HG03196 (cell line): ENCODE data around the gene KANSL1.
"Not testable (repeated sequence)": the region's sequence is repeated elsewhere in the genome, so short reads cannot be mapped to it uniquely, and the experiment has no call there.

Experiments used
- ATAC-seq: cut with Tn5 transposase; IDR thresholded peaks from one replicate; pipeline ENCODE4 v1.9.1; 2021; ENCODE audit not compliant: unreplicated experiment

The KANSL1 gene

DNA sequence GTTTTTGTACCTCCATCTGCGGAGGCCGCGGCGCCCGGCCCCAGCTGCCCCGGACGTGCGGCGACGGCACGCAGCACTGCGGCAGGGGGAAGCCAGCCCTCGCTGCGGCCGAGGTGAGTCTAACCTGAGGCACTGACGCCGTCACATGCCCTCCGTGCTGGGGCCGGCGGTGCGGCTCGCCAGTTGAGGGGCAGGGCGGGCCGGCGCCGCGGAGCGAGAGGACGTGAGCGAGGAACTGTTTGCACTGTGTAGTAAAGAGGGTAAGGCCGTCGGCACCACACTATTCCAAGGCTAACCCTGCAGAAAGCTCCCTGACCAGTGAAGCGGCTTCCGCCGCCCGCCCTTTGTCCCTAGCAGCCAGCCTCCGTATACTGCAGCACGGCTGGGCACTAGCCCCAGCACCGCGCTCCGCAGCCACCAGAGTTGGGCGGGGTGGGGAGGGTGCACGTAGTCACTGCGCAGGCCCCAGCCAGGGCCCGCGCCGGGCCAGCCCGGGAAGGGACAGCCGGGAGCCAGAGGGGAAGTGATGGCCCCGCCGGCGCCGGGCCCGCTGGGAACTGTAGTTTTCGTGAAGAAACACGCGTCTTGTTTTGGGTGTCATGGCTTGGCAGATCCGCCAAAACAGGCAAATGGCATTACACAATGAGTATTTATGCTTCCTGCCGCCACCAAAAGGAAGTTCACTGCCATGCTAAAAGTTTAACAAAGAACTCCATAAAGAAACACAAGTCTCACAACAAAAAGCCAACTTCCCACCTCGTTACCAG lies 580 bp upstream of the KANSL1 start:
- peak; percentile 55 for ATAC-seq

DNA sequence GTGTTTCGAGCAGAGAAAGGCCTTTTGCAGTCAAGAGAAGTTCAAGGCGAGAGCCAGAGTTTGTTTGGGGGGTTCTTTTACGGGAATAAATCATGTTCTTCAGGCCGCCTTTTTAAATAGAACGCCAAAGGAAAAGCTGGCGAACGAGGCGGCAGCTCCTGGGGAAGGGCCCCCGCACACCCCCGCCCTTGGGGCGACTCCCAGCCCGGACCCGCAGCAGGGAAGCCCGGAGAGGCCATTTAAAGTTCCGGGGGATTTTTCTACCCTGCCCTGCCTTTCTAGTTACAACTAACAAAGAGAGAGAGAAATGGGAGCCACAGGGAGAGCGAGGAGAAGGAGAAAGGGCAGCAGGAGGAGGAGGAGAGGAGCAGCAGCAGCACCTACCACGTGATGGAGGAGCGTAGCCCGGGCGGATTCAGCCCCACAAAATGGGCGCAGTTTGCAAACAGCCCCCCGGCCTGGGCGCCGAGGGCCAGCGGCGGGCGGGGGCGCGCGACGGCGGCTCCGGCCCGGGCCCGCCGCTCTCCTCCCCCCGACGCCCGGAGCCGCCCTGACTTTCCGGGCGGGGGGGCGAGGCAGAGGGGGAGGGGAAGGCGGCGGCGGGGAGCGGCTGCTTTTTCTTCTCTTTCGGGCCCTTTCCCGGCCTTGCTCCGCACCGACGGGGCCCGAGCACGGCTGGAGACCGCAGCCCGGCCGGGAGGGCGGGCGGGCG lies 634 bp downstream of the KANSL1 start:
- ATAC-seq: peak; percentile 32

DNA sequence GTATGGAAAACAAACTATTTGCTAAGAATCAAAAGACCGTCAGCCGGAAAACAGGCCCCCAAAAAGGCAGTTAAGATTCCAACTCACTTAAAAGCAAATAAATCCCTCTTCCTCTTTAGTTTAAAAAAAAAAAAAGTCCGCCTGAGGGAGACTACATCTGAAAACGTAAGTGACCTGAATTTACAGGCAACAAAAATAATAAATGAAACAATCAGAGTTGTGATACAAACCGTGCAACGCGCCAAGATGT lies 1.1 kb downstream of the KANSL1 start:
- no peak for ATAC-seq

DNA sequence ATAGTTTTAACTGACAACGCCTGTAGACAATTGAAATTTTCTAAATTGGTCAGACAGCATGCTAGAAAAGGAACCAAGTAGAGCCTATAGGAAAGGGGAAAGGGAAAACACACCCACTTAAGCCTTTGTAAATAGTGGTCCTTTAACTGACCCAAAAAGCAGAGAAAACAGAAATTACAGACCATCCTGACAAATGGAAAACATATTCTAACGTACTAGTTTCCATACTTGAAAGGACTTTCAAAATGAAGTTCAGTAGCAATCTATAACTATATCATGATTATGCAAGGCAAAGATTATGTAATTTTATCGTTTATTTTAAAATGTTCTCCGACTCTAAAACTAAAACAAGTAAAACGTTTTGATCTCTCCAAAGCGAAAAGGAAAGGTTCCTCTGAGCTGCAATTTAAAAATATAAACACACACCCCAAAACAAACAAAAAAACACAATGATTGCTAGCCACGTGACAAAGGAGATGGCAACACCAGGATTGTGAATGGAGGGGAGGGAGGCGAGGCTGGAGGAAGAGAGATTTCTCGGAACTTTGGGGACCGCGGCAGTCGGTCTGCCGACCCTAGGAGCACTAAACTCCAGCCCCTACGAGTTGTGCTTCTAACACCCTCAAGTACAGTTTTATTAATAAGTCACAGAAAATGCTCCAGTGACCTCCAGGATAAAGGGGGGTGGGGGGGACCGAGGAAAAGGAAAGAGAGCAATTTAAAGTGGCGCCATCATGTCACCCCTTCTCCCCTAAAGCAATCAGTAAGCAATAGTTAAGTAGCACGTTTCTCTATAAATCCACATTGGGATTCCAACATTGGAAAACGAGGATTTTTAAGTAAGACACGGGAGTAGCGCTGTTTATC lies 1.7 kb downstream of the KANSL1 start:
- ATAC-seq: no peak

DNA sequence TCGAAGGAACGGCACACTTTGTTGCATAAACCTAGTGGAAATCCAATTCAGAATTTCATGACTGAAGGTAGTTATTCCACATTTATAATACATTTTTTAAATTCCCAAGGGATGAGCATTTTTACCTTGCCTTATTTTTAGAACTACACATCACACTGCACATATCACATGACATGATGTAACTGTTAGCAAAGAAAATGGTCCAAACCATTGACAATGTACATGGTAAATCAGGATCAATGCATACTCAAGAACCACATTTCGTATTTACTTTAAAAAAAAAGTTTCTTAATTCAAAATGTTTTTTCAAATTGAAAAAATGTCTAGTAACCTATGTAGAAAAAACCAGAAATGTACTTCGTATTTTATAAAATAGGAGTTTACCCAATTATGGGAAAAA lies 2.5 kb downstream of the KANSL1 start:
- no peak for ATAC-seq

DNA sequence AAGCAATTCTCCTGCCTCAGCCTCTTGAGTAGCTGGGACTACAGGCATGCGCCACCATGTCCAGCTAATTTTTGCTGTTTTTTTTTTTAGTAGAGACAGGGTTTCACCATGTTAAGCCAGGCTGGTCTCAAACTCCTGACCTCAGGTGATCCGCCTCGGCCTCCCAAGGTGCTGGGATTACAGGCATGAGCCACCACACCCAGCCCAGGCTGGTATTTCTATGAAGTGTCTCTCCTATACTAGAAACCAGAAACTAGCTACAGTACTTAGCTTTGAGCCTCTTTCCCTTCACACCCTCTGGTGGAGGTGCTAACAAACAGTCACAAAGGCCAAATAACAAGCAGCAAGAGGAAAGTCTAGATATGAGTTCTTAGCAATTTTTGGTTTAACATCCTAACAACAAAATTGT lies 6.4 kb downstream of the KANSL1 start:
- ATAC-seq: not testable (repeated sequence)

DNA sequence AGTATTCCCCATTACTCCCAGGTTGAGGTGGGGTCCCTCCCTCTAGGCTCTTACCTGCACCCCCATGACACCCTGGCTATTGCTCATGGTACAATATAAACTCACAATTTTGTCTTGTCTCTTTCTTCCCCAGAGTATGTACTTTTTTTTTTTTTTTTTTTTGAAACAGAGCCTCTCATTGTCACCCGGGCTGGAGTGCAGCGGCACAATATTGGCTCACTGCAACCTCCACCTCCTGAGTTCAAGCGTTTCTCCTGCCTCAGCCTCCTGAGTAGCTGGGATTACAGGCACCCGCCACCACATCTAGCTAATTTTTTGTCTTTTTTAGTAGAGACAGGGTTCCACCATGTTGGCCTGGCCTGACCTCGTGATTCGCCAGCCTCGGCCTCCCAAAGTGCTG lies 8.5 kb downstream of the KANSL1 start:
- no peak for ATAC-seq

DNA sequence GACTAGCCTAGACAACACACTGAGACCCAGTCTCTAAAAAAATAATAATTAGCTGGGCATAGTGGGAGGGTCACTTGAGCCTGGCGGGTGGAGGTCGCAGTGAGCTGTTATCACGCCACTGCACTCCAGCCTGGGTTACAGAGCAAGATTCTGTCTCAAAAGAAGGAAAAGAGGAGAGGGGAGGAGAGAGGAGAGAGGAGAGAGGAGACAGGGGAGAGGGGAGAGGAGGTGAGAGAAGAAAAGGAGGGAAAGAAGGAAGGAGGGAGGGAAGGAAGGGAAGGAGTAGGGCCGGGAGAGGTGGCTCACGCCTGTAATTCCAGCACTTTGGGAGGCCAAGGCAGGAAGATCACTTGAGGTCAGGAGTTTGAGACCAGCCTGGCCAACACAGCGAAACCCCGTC lies 9.8 kb downstream of the KANSL1 start:
- ATAC-seq: not testable (repeated sequence)

DNA sequence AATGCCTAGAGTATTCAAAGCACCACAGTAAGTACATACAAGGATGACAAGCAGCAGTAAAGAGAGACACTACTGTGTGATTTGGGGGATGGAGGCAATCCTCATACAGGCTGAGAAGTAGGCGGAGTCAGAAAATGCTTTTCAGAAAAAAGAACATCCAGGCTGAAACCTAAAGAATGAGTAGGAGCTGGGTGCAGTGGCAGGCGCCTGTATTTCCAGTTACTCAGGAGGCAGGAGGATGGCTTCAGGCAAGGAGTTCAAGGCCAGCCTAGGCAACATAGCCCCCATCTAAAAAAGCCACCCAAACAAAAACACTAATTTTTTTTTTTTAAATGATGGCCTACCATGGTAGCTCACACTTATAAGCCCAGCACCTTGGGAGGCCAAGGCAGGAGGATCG lies 10.3 kb downstream of the KANSL1 start:
- ATAC-seq: no peak

DNA sequence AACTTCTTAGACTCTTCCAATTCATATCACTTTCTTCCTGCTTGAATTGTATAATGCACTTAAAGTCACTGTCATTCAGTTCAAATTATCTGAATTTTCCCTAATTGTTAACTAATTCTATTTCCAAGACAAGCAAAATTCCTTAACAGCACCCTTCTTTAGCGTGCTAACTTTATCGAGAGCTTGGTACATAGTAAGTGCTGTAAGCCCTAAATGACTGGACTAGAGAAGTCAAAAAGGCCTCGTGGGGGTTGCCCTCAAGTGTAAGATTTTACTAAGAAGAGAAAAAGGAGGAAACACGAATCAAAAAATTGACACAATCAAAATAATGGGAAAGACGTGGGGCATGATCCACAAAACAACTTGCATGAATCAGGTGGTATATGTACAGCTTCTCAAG lies 11.3 kb downstream of the KANSL1 start:
- no peak for ATAC-seq

DNA sequence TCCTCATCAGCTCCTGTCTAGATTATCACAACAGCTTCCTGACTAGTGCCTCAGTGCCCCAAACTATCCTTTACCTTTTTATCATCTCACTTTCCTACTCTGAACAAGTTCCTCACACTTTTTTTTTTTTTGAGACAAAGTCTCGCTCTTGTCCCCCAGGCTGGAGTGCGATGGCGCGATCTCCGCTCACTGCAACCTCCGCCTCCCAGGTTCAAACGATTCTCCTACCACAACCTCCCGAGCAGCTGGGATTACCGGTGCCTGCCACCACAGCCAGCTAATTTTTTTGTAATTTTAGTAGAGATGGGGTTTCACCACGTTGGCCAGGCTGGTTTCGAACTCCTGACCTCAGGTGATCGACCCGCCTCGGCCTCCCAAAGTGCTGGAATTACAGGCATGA lies 11.9 kb downstream of the KANSL1 start:
- ATAC-seq: not testable (repeated sequence)

DNA sequence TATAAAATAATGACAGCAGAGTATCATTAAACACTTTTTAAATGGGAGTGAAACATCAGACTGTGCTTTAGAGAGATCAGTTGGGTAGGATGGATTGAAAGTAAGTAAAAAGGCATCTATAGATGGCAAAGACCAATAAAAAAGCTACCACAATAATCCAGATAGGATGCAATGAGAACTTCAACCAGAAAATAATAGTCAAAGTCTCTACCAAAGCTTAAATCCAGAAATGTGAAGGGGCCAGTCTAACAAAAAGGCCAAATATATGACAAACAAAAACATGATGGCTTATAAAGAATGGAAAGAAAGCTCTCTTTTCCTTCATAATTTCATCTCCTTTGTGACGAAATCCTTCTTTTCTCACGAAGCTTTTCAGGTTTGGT lies 12.3 kb downstream of the KANSL1 start:
- no peak for ATAC-seq

DNA sequence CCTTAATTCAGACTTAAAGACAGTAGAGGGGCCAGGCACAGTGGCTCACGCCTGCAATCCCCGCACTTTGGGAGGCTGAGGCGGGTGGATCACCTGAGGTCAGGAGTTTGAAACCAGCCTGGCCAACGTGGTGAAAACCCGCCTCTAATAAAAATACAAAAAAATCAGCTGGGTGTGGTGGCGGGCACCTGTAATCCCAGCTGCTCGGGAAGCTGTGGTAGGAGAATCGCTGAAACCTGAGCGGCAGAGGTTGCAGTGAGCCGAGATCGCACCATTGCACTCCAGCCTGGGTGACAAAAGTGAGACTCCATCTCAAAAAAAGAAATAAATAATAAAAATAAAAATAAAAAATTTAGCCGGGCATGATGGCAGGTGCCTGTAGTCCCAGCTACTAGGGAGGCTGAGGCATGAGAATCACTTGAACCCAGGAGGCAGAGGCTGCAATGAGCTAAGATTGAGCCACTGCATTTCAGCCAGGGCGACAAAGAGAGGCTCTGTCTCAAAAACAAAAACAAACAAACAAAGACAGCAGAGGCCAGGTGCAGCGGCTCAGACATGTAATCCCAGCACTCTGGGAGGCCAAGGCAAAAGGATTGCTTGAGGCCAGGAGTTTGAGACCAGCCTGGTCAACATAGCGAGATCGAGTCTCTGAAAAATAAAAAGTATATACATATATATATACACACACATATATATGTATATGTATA lies 12.9 kb downstream of the KANSL1 start:
- ATAC-seq: not testable (repeated sequence)

DNA sequence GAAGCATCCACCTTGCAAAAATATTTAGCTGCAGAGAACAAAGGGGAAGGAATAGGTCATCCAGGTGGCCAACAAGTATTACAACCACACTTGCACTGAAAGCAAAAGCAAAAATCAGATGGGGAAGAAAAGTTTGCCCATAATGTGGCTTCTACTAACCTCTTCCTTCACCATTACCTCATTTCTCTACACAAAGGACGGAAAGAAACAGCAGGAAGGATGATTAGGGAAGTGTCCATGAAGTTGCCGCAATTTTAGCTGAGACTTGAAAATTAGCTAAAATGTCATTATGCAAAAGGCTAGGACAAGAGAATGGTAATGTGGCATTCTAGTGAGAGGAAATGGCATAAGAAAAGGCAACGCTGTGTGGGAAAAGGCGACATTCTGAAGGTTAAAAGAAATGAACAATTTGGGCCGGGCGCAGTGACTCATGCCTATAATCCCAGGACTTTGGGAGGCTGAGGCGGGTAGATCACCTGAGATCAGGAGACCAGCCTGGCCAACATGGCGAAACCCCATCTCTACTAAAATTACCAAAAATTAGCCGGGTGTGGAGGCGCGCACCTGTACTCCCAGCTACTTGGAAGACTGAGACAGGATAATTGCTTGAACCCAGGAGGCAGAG lies 13.7 kb downstream of the KANSL1 start:
- ATAC-seq: no peak

DNA sequence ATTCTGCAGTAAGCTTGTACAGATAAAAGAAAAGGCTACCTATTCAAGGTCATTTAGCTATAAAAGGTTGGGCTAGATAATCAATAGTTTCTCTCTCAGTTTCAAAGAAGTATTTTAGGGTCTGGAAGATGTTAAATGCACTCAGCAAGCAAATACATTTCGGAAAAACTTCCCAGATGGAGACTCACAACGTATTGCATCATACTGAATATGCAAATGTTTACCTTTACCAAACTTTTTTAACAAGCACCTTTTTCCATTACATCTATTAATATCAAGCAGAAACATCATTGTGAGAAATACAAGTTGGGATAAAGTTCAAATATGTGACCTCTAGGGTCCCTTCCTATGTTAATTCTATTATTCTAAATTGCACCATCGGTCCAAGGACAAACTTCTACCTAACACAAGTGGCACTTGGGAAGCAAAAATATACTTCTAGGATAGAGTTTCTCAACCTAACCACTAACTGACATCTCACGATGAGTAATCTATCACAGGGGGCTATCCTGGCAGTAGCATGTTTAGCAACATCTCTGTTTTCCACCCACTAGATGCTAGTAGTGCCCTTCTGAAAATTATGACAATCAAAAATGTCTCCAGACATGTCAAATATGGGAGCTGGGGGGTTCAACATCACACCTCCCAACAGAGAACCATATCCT lies 14.5 kb downstream of the KANSL1 start:
- ATAC-seq: no peak

DNA sequence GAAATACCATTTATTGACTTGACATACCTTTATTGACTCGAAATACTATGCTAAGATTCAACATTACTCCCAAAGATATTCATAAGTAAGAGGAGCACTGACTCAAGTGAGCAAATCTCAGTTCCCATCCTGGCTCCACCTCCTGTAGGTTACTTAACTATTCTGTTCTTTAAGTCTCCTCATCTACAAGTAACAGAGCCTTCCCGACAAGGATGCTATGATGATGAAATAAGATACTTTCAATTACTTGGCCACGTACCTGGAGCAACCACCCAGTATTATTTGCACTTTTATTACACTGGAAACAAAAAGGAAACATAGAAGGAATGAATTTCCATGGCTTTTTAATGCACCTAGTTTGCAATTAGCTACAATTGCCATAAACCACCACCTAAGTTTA lies 16.3 kb downstream of the KANSL1 start:
- ATAC-seq: no peak

DNA sequence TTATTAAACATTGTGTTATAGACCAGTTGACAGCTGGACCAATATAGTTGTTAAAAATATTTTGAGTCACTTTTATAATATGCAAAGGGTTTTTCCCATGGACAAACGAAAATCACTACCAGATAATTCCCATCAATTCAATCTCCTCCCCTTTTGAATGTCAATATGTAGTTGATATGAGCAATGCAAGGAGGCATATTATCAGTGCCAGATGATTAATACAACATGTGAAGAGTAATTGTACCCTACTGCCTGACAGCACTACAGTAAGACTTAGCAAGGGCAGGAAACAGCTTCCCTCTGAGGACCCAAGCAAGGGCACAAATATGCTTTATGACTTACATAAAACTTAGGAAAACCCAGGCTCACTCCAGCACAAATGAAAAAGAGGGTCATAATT lies 17.3 kb downstream of the KANSL1 start:
- no peak for ATAC-seq

DNA sequence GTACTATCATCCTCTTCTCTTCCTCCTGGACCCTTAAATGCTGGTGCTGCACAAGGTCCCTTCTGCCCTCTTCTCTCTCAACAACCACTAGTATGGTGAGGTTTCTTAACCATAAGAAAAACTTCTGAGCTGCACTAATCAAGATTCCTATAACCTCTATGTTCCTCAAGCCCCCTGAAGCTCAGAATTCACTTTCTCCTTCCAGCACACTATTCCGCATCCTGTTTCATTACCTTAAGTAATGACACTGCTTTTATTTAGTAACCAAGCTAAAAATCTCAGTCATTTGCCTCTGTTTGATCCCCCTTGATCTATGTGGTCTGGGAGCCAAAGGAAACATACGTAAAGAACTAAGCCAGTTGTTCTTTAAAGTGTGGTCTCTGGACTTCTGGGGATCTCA lies 20.1 kb downstream of the KANSL1 start:
- ATAC-seq: no peak

DNA sequence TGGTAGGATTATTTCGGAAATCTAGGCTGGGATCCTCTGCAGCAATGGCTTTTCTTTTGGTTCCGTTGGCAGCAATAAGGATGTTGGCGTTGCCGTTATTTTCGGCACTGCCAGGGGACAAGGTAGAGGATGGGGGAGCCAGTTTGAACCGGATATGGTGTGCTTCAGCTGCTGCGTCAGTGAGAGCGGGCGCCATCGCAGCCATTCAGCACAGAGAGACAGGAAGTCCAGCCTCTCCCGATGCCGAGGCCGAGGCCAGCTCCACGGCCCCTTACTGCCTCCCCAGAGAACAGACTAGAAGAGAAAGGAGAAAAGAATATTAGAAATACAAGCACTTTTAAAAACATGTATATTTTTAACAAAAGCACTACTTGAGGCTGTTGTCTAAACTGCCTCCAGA lies 21.3 kb downstream of the KANSL1 start:
- no peak for ATAC-seq

DNA sequence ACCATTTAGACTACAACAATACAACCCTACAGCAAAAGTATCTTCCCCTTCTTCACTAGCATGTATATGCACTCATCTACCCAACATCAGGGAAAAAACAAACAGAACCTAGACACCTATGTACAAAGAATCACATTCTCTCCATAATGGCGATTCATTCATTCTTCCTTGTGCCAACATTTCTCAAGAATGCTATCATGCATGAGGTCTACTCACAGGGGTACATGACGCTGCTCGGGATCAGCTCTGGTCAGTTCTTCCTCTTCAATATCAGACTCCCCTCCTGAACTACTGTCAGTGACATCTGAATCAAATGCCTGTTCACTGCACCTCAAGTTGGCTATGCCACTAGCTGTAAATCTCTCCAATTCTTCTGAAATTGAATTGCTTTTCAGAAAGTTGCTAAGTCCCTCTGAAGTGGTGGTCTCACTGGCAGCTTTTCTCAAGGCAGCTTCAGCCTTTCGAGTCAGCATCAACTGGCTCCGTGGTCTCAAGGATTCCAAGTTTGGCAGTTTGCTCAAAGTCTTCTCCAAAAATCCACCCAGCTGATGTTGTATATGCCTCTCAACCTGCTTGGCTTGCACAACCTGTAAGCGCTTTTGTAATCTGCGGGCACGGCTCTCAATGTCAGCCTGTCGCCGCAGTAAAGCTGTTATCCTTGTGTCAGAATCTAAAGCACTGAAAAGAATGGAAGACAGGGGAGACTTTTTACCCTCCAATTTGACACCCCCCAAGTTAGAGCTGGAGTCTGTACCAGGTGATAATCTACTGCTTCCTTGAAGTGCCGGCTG lies 22.4 kb downstream of the KANSL1 start:
- no peak for ATAC-seq
